Fibroblast of lung (primary cell): ENCODE results near the gene PRDM11. TPM values are rescaled to one million over a fixed set of nuclear protein-coding genes. Genes with fewer than 3 reads are reported as not detected.

Source experiments
- DNase-seq, 2 donors: peaks; one replicate each; pipeline versions ENCODE4 v3.0.0 to v3.0.0-alpha.2; 2010; ENCODE audit warnings: low read depth in 2 of 2
- H2AFZ ChIP-seq: 2 replicates; pipeline ENCODE4 v1.5.1; 2012; ENCODE audit warnings: low read length, control low read depth, inconsistent platforms
- H3K27ac ChIP-seq: 2 replicates; pipeline ENCODE4 v1.5.1; 2011; ENCODE audit warnings: low read length, control low read depth; ENCODE audit not compliant: insufficient read depth
- H3K27me3 ChIP-seq: 2 replicates; pipeline ENCODE4 v1.5.1; 2011; ENCODE audit warnings: mild to moderate bottlenecking, low read length; ENCODE audit not compliant: control insufficient read depth, insufficient read depth
- H3K36me3 ChIP-seq: 2 replicates; pipeline ENCODE4 v1.5.1; 2011; ENCODE audit warnings: low read length; ENCODE audit not compliant: control insufficient read depth, insufficient read depth
- H3K4me1 ChIP-seq: 2 replicates; pipeline ENCODE4 v1.5.1; 2011; ENCODE audit warnings: low read length; ENCODE audit not compliant: control insufficient read depth, insufficient read depth; ENCODE audit errors: extremely low read depth
- H3K4me2 ChIP-seq: 2 replicates; pipeline ENCODE4 v1.5.1; 2011; ENCODE audit warnings: low read length, control low read depth; ENCODE audit not compliant: insufficient read depth; ENCODE audit errors: extremely low read depth
- H3K4me3 ChIP-seq, 4 experiments: fragments of 200-600 bp in 1 of 4; sonication (generic) in 1 of 4; replicated peaks in 1 of 4; 2 replicates each; pipeline ENCODE4 v1.5.1; 2011 to 2016; ENCODE audit warnings: low read length in 4 of 4, low read depth in 3 of 4, mild to moderate bottlenecking in 3 of 4, control low read depth in 2 of 4, inconsistent platforms in 1 of 4, mixed read lengths in 1 of 4; ENCODE audit not compliant: insufficient read depth in 1 of 4; ENCODE audit errors: control extremely low read depth in 1 of 4
- H3K79me2 ChIP-seq: 2 replicates; pipeline ENCODE4 v1.5.1; 2012; ENCODE audit warnings: mild to moderate bottlenecking, low read length, inconsistent platforms; ENCODE audit not compliant: control insufficient read depth, insufficient read depth
- H3K9ac ChIP-seq: 2 replicates; pipeline ENCODE4 v1.5.1; 2011; ENCODE audit warnings: mild to moderate bottlenecking, low read length, control low read depth; ENCODE audit not compliant: insufficient read depth
- H3K9me3 ChIP-seq: 2 replicates; pipeline ENCODE4 v1.5.1; 2012; ENCODE audit warnings: low read depth, low read length; ENCODE audit not compliant: control insufficient read depth, insufficient read depth
- H4K20me1 ChIP-seq: 2 replicates; pipeline ENCODE4 v1.5.1; 2011; ENCODE audit warnings: low read length; ENCODE audit not compliant: control insufficient read depth, insufficient read depth; ENCODE audit errors: extremely low read depth
- CTCF ChIP-seq, 2 donors: IDR thresholded peaks in 1 of 2; conservative IDR thresholded peaks in 1 of 2; 1 replicate in 1 of 2; 2 replicates in 1 of 2; pipeline ENCODE4 v1.5.1; 2011 to 2012; ENCODE audit warnings: low read length in 2 of 2, control low read depth in 1 of 2, inconsistent platforms in 1 of 2, low read depth in 1 of 2, mild to moderate bottlenecking in 1 of 2
- EZH2 ChIP-seq: IDR thresholded peaks from 2 replicates; pipeline ENCODE4 v1.5.1; 2012; ENCODE audit warnings: low read length, control low read depth, mild to moderate bottlenecking; ENCODE audit errors: missing control alignments
- polyA plus RNA-seq, 2 donors: library from polyadenylated mRNA; depleted of rRNA in 1 of 2; stranded (reverse) in 1 of 2; unstranded in 1 of 2; fragments of >200 nt; gene quantifications; 2 replicates each; pipeline ENCODE4 v1.2.1, GENCODE V29; 2011 to 2012; ENCODE audit warnings: missing spikeins in 1 of 2
- total RNA-seq: library from RNA; depleted of rRNA; stranded (reverse); fragments of >200 nt; gene quantifications from 2 replicates; pipeline ENCODE4 v1.2.1, GENCODE V29; 2014

Gene PRDM11
- total and polyA plus RNA-seq, 2 donors (not counting 1 experiment from before 2014, with no cell fraction given): 3.1 to 4.0 TPM

GRCh38 chr11:45178223-45178622 lies 31.8 kb downstream of the PRDM11 start:
- DNase-seq: no peak
- H4K20me1 ChIP-seq: no peaks in the 10 kb centered on the region
- no peak overlapping the region for H3K27ac ChIP-seq
- no peaks in the 10 kb centered on the region for H3K79me2 ChIP-seq
- peaks cover 4% of the 10 kb centered on the region for H3K4me1 ChIP-seq
- no peak overlapping the region for H2AFZ ChIP-seq
- H3K4me3 ChIP-seq: no peak overlapping the region
- no peaks in the 10 kb centered on the region for H3K36me3 ChIP-seq
- H3K4me2 ChIP-seq: no peak overlapping the region
- no peaks in the 10 kb centered on the region for H3K9me3 ChIP-seq
- H3K27me3 ChIP-seq: peaks cover 2% of the 10 kb centered on the region
- no peak overlapping the region for H3K9ac ChIP-seq
- TF ChIP-seq EZH2: no peak
- no peak for TF ChIP-seq CTCF (conservative IDR thresholded peaks at IDR 0.05 in 1 of 2, IDR thresholded peaks at IDR 0.05 in 1 of 2; ENCODE audit: low read depth in 1 of 2, low read length in 2 of 2)

GRCh38 chr11:45178890-45179671 lies 32.6 kb downstream of the PRDM11 start:
- Histone ChIP-seq H2AFZ (no peak overlapping the region), H3K27ac (no peak overlapping the region), H3K36me3 (no peaks in the 10 kb centered on the region), H3K9me3 (no peaks in the 10 kb centered on the region), H3K79me2 (no peaks in the 10 kb centered on the region), H3K27me3 (peaks cover 2% of the 10 kb centered on the region), H4K20me1 (no peaks in the 10 kb centered on the region), H3K4me3 (no peak overlapping the region), H3K4me2 (no peak overlapping the region), H3K9ac (no peak overlapping the region), H3K4me1 (peaks cover 4% of the 10 kb centered on the region)
- DNase-seq: peak; percentile 15 to 84
- no peak for TF ChIP-seq CTCF (conservative IDR thresholded peaks at IDR 0.05 in 1 of 2, IDR thresholded peaks at IDR 0.05 in 1 of 2; ENCODE audit: low read depth in 1 of 2, low read length in 2 of 2)
- no peak for TF ChIP-seq EZH2

GRCh38 chr11:45179686-45180178 lies 33.3 kb downstream of the PRDM11 start:
- H3K27ac ChIP-seq: no peak overlapping the region

More at GRCh38 chr11:45179686-45180178, 33.3 kb downstream of the PRDM11 start:
- Histone ChIP-seq H3K9me3 (no peaks in the 10 kb centered on the region), H3K4me1 (peaks cover 4% of the 10 kb centered on the region), H3K9ac (no peak overlapping the region), H3K36me3 (no peaks in the 10 kb centered on the region), H3K4me2 (no peak overlapping the region), H3K79me2 (no peaks in the 10 kb centered on the region), H2AFZ (no peak overlapping the region), H3K4me3 (peak overlapping the region in 2 of 4 experiments; percentile 32 to 52), H4K20me1 (no peaks in the 10 kb centered on the region), H3K27me3 (peaks cover 2% of the 10 kb centered on the region)
- DNase-seq: no peak
- no peak for TF ChIP-seq EZH2
- TF ChIP-seq CTCF (conservative IDR thresholded peaks at IDR 0.05 in 1 of 2, IDR thresholded peaks at IDR 0.05 in 1 of 2; ENCODE audit: low read depth in 1 of 2, low read length in 2 of 2): no peak
